Esophagus muscularis mucosa (tissue), 3 donors: ENCODE data around the gene PRSS21.

Experiments used
- POLR2A ChIP-seq: fragments of 450-650 bp; IDR thresholded peaks from one replicate; pipeline ENCODE4 v1.6.1; 2017; ENCODE audit warnings: antibody characterized with exemption, moderate library complexity, mild to moderate bottlenecking, low read depth
- POLR2AphosphoS5 ChIP-seq, 2 donors: sonication (generic); formaldehyde crosslinking; IDR thresholded peaks; one replicate each; pipeline ENCODE4 v1.6.1; 2017; ENCODE audit warnings: antibody characterized with exemption in 2 of 2
- TF ChIP-seq, protein P1 (sequence below), 3 experiments: fragments of 200-600 bp in 2 of 3; fragments of 450-650 bp in 1 of 3; sonication (generic) in 2 of 3; IDR thresholded peaks; one replicate each; pipeline ENCODE4 v1.5.1; 2017 to 2019; ENCODE audit warnings: antibody characterized with exemption in 3 of 3, mild to moderate bottlenecking in 2 of 3, moderate library complexity in 1 of 3

DNA sequence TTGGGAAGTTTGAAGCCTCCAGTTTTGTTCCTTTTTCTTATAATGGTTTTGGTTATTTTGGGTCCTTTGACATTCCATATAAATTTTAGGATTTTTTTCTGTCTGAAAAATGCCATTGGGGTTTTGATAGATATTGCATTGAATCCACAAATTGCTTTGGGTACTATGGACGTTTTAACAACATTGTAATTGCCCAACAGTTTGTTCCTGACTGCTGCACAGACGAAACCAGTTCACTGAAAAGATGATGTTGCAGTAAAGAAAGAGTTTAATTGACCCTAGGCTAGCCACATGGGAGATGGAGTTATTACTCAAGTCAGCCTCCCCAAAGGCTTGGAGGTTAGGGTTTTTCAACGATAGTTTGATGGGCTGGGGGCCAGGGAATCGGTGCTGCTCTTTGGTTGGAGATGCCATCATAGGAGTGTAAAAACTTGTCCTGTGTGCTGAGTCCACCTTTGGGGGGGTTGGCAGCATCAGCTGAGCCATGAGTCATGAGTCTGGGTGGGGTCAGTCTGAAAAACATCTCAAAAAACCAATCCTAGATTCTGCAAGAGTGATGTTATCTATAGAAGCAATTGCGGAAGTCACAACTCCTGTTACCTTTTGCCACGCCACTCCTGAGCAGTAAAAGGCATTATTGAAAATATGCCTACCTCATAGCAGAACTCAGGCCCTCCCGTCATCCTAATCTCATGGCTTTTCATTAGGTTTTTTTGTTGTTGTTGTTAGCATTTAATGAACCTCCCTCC lies 21.5 kb upstream of the PRSS21 start:
- TF ChIP-seq POLR2AphosphoS5 (IDR thresholded peaks at IDR 0.05), result no peak
- TF ChIP-seq POLR2A, result no peak
- TF ChIP-seq, protein P1, sequence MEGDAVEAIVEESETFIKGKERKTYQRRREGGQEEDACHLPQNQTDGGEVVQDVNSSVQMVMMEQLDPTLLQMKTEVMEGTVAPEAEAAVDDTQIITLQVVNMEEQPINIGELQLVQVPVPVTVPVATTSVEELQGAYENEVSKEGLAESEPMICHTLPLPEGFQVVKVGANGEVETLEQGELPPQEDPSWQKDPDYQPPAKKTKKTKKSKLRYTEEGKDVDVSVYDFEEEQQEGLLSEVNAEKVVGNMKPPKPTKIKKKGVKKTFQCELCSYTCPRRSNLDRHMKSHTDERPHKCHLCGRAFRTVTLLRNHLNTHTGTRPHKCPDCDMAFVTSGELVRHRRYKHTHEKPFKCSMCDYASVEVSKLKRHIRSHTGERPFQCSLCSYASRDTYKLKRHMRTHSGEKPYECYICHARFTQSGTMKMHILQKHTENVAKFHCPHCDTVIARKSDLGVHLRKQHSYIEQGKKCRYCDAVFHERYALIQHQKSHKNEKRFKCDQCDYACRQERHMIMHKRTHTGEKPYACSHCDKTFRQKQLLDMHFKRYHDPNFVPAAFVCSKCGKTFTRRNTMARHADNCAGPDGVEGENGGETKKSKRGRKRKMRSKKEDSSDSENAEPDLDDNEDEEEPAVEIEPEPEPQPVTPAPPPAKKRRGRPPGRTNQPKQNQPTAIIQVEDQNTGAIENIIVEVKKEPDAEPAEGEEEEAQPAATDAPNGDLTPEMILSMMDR (IDR thresholded peaks at IDR 0.05), result no peak
